Neural progenitor cell (in vitro differentiated cells): Measurements from ENCODE around the gene STN1. TPM values are rescaled to one million over a fixed set of nuclear protein-coding genes. Genes with fewer than 3 reads are reported as not detected.

Experiments
- DNase-seq: peaks from one replicate; pipeline ENCODE4 v3.0.0-alpha.2; 2016; ENCODE audit warnings: low spot score
- H2AFZ ChIP-seq: fragments of 200-600 bp; sonication (generic); replicated peaks from 2 replicates; pipeline ENCODE4 v1.6.1; 2016; ENCODE audit warnings: antibody characterized with exemption
- H3F3A ChIP-seq: fragments of 200-600 bp; sonication (generic); 2 replicates; pipeline ENCODE4 v1.6.1; 2016; ENCODE audit warnings: antibody characterized with exemption, low read depth
- H3K27ac ChIP-seq: fragments of 200-600 bp; sonication (generic); 2 replicates; pipeline ENCODE4 v1.5.1; 2016; ENCODE audit warnings: mild to moderate bottlenecking
- H3K27me3 ChIP-seq: fragments of 200-600 bp; sonication (generic); 2 replicates; pipeline ENCODE4 v1.6.1; 2016; ENCODE audit warnings: mild to moderate bottlenecking, moderate library complexity
- H3K36me3 ChIP-seq: fragments of 200-600 bp; sonication (generic); 2 replicates; pipeline ENCODE4 v1.5.1; 2016
- H3K4me1 ChIP-seq: fragments of 200-600 bp; sonication (generic); 2 replicates; pipeline ENCODE4 v1.6.1; 2016; ENCODE audit warnings: mixed run types
- H3K4me2 ChIP-seq: fragments of 200-600 bp; sonication (generic); 2 replicates; pipeline ENCODE4 v1.6.1; 2016
- H3K4me3 ChIP-seq: fragments of 200-600 bp; sonication (generic); 2 replicates; pipeline ENCODE4 v1.5.1; 2016
- H3K79me2 ChIP-seq: fragments of 200-600 bp; sonication (generic); 2 replicates; pipeline ENCODE4 v1.6.1; 2016; ENCODE audit warnings: low read depth
- H3K9ac ChIP-seq: fragments of 200-600 bp; sonication (generic); 2 replicates; pipeline ENCODE4 v1.6.1; 2016
- H3K9me3 ChIP-seq: fragments of 200-600 bp; sonication (generic); 2 replicates; pipeline ENCODE4 v1.5.1; 2016; ENCODE audit warnings: low read depth
- H4K20me1 ChIP-seq: fragments of 200-600 bp; sonication (generic); 2 replicates; pipeline ENCODE4 v1.6.1; 2016; ENCODE audit warnings: low read depth
- H3K27ac Mint-ChIP-seq: 3 replicates; pipeline ENCODE4 v1.8.0; 2021; ENCODE audit warnings: mixed read lengths
- H3K27me3 Mint-ChIP-seq: 2 replicates; pipeline ENCODE4 v1.8.0; 2022; ENCODE audit warnings: low read depth, mild to moderate bottlenecking, inconsistent platforms, moderate library complexity, mixed read lengths; ENCODE audit not compliant: insufficient read depth
- H3K36me3 Mint-ChIP-seq: 3 replicates; pipeline ENCODE4 v1.8.0; 2021; ENCODE audit warnings: mixed read lengths
- H3K4me1 Mint-ChIP-seq: 3 replicates; pipeline ENCODE4 v1.8.0; 2021; ENCODE audit warnings: mixed read lengths
- H3K4me3 Mint-ChIP-seq: 3 replicates; pipeline ENCODE4 v1.8.0; 2021; ENCODE audit warnings: mild to moderate bottlenecking, moderate library complexity, mixed read lengths
- H3K9me3 Mint-ChIP-seq: 3 replicates; pipeline ENCODE4 v1.8.0; 2020; ENCODE audit warnings: mixed read lengths
- CTCF ChIP-seq: fragments of 200-600 bp; sonication (generic); IDR thresholded peaks from 2 replicates; pipeline ENCODE4 v1.5.1; 2017; ENCODE audit warnings: antibody characterized with exemption, mild to moderate bottlenecking
- EZH2 ChIP-seq: fragments of 200-600 bp; sonication (generic); IDR thresholded peaks from 2 replicates; pipeline ENCODE4 v1.6.1; 2017; ENCODE audit warnings: antibody characterized with exemption, mild to moderate bottlenecking, moderate library complexity
- EZH2phosphoT487 ChIP-seq: fragments of 200-600 bp; sonication (generic); IDR thresholded peaks from 2 replicates; pipeline ENCODE4 v1.6.1; 2017; ENCODE audit warnings: antibody characterized with exemption
- total RNA-seq: library from RNA; depleted of rRNA; stranded (reverse); fragments of >200 nt; gene quantifications from 2 replicates; pipeline ENCODE4 v1.2.3, GENCODE V29; 2015; ENCODE audit warnings: low replicate concordance

The STN1 gene
- total RNA-seq, 1 donor from 2014 or later, result 32.0 TPM

DNA sequence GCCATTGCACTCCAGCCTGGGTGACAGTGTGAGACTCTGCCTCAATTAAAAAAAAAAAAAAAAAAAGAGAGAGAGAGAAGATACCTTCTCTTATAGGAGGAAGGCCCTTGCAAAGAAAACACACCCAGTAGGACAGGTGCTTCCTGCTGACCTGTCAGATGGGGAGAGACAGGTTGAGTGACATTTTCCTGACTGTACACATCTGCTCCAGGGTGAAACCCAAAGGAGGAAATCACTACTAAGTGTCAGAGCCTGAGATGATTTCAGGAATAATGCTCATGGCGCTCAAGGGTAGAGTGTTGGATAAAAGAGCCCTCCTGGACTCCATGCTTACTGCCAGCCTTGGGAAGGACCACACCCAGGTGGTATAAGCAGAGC lies 1.7 kb upstream of the STN1 start:
- H3K4me3 ChIP-seq, result no peak overlapping the region
- no peak for DNase-seq
- H3F3A ChIP-seq, result peaks cover 20% of the 10 kb centered on the region
- no peak overlapping the region for H3K27ac ChIP-seq
- H2AFZ ChIP-seq, result no peak overlapping the region
- no peak overlapping the region for H3K4me3 Mint-ChIP-seq
- TF ChIP-seq EZH2phosphoT487 (no peak), EZH2 (no peak), CTCF (no peak)
- peaks cover 21% of the 10 kb centered on the region for H3K4me1 Mint-ChIP-seq
- peaks cover 5% of the 10 kb centered on the region for H3K36me3 ChIP-seq
- peaks cover 4% of the 10 kb centered on the region for H3K9me3 ChIP-seq
- H3K9me3 Mint-ChIP-seq, result peaks cover 9% of the 10 kb centered on the region
- H3K27ac Mint-ChIP-seq, result no peak overlapping the region
- no peaks in the 10 kb centered on the region for H4K20me1 ChIP-seq
- no peak overlapping the region for H3K9ac ChIP-seq
- H3K79me2 ChIP-seq, result peaks cover 11% of the 10 kb centered on the region
- peaks cover 13% of the 10 kb centered on the region for H3K36me3 Mint-ChIP-seq
- no peak overlapping the region for H3K4me2 ChIP-seq
- peaks cover 3% of the 10 kb centered on the region for H3K27me3 Mint-ChIP-seq
- H3K4me1 ChIP-seq, result peaks cover 24% of the 10 kb centered on the region
- no peaks in the 10 kb centered on the region for H3K27me3 ChIP-seq

GRCh38 chr10:103917302-103918052 lies 507 bp downstream of the STN1 start:
- Histone ChIP-seq H3K79me2 (peaks cover 11% of the 10 kb centered on the region), H3K27ac (peak overlapping the region; percentile 33), H3K36me3 (peaks cover 5% of the 10 kb centered on the region), H3K9me3 (peaks cover 7% of the 10 kb centered on the region), H3K4me3 (peak overlapping the region; percentile 63), H3K4me2 (peak overlapping the region; percentile 92), H3K9ac (peak overlapping the region; percentile 44), H3K27me3 (no peaks in the 10 kb centered on the region), H3K4me1 (peaks cover 24% of the 10 kb centered on the region), H2AFZ (peak overlapping the region; percentile 79), H4K20me1 (no peaks in the 10 kb centered on the region), H3F3A (peaks cover 20% of the 10 kb centered on the region)
- H3K27me3 Mint-ChIP-seq, result peaks cover 3% of the 10 kb centered on the region
- peak overlapping the region; percentile 90 for H3K4me3 Mint-ChIP-seq
- peak; percentile 73 for DNase-seq
- peaks cover 13% of the 10 kb centered on the region for H3K36me3 Mint-ChIP-seq
- TF ChIP-seq CTCF (no peak), EZH2 (no peak), EZH2phosphoT487 (no peak)
- H3K4me1 Mint-ChIP-seq, result peaks cover 35% of the 10 kb centered on the region
- H3K9me3 Mint-ChIP-seq, result peaks cover 9% of the 10 kb centered on the region
- peak overlapping the region; percentile 30 for H3K27ac Mint-ChIP-seq

DNA sequence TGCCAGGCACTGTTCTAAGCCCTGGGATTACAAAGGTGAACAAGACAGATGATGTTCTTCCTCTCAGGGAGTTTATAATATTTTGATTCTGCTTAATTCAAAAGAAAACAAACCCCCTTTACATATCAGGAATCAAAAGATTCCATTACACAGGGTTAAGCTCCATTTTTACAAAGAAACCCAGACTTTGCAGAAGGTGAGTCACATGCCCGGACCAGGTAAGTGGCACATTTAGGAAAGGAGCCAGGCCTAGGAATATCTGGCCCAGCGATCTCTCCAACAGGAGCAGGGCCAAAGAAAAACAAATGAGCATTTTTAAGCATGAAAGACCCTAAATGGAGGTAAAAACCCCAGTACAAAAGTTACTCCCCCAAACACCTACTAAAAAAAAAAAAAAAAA lies 1.1 kb downstream of the STN1 start:
- Histone ChIP-seq H3K4me2 (peak overlapping the region; percentile 92), H3K9ac (no peak overlapping the region), H3K9me3 (peaks cover 7% of the 10 kb centered on the region), H2AFZ (no peak overlapping the region), H3K27ac (no peak overlapping the region), H3K27me3 (no peaks in the 10 kb centered on the region), H3K4me1 (peaks cover 23% of the 10 kb centered on the region), H4K20me1 (no peaks in the 10 kb centered on the region), H3K79me2 (peaks cover 11% of the 10 kb centered on the region), H3K36me3 (peaks cover 5% of the 10 kb centered on the region), H3F3A (peaks cover 20% of the 10 kb centered on the region), H3K4me3 (peak overlapping the region; percentile 63)
- Mint-ChIP-seq H3K27me3 (peaks cover 3% of the 10 kb centered on the region), H3K27ac (no peak overlapping the region), H3K36me3 (peaks cover 13% of the 10 kb centered on the region), H3K9me3 (peaks cover 9% of the 10 kb centered on the region), H3K4me1 (peaks cover 39% of the 10 kb centered on the region), H3K4me3 (peak overlapping the region; percentile 90)
- TF ChIP-seq EZH2 (no peak), EZH2phosphoT487 (no peak), CTCF (no peak)
- no peak for DNase-seq
